22Rv1 (cell line): ENCODE results near the gene SLC20A1.

Source experiments
- H3K27ac ChIP-seq: fragments of 450-650 bp; 2 replicates; pipeline ENCODE4 v1.5.1; 2017
- ZFX ChIP-seq: fragments of 450-650 bp; IDR thresholded peaks from 2 replicates; pipeline ENCODE4 v1.6.1; 2017; ENCODE audit warnings: antibody characterized with exemption, borderline replicate concordance
- TF ChIP-seq, protein P1 (sequence below): fragments of 450-650 bp; IDR thresholded peaks from 2 replicates; pipeline ENCODE4 v1.5.1; 2017; ENCODE audit warnings: mild to moderate bottlenecking

The SLC20A1 gene

DNA sequence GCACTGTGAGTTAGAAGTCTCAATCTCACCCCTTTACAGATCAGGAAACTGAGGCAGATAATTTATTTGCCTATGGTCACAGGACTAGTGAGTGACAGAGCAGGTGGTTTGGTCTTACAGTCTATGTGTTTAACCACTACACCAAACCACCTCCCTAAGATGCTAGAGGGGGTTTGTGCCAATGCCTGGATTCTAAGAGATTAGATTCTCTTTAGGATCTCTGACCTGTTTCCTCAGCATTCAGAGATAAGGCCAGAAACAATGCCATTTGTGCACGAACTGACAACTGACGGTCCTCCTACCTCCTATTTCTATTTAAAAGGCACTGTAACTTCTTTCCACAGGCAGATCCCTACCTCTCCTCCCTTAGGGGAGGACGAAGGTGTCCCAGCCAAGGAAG lies 2.3 kb upstream of the SLC20A1 start:
- no peak for TF ChIP-seq ZFX
- TF ChIP-seq, protein P1, sequence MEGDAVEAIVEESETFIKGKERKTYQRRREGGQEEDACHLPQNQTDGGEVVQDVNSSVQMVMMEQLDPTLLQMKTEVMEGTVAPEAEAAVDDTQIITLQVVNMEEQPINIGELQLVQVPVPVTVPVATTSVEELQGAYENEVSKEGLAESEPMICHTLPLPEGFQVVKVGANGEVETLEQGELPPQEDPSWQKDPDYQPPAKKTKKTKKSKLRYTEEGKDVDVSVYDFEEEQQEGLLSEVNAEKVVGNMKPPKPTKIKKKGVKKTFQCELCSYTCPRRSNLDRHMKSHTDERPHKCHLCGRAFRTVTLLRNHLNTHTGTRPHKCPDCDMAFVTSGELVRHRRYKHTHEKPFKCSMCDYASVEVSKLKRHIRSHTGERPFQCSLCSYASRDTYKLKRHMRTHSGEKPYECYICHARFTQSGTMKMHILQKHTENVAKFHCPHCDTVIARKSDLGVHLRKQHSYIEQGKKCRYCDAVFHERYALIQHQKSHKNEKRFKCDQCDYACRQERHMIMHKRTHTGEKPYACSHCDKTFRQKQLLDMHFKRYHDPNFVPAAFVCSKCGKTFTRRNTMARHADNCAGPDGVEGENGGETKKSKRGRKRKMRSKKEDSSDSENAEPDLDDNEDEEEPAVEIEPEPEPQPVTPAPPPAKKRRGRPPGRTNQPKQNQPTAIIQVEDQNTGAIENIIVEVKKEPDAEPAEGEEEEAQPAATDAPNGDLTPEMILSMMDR: no peak
- no peak overlapping the region for H3K27ac ChIP-seq

DNA sequence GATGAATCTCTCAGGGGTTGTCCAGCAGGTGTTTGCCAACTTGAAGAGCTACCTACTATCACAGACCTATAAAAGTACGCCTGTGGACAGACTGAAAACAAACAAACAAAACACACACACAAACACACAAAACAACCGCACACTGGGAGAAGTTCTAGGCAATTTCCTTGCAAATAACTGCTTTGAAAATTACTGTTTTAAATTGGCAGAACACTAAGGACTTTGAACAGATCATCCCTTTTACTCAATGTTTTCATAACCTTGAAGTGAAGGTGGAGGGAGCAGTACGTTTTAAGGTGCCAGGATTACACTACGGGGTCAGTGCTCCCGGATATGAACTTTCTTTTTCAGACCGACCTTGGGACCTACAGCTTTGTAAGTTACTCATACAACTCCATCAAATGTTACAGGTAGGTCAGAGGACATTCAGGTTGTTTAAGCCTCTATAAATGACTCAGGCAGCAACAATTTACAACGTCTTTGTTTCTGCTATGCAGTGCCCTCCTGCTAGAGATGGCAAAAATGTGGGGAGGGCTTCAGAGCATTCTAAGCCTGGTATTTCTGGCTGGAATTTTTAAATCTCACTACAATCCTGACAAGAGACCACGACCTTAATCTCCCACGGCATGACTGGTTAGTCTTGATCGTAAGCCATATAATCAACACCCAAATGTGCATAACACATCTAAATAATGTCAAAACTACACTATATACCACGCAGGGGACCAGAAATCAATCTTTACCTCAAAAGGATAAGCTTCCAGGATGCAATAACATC lies 1.4 kb upstream of the SLC20A1 start:
- no peak for TF ChIP-seq ZFX
- TF ChIP-seq, protein P1: no peak
- H3K27ac ChIP-seq: peak overlapping the region; percentile 94

DNA sequence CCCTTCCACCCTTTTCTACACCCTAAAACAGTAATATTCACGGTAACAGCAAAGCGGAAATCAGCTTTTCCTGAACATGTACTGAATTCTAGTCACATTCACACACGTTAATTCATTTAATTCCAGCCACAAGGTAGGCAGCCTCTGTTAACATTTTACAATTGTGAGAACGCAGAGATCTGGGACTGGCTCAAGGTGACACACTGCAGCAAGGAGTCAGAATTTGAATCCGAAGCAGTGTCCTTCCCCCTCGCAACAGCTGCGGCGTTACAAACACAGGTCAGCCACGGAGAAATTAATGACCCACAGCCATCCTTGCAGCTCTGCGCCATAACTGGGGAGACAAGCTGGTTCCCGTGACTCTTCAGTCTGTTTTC lies 818 bp upstream of the SLC20A1 start:
- TF ChIP-seq, protein P1: no peak
- no peak for TF ChIP-seq ZFX
- peak overlapping the region; percentile 94 for H3K27ac ChIP-seq

DNA sequence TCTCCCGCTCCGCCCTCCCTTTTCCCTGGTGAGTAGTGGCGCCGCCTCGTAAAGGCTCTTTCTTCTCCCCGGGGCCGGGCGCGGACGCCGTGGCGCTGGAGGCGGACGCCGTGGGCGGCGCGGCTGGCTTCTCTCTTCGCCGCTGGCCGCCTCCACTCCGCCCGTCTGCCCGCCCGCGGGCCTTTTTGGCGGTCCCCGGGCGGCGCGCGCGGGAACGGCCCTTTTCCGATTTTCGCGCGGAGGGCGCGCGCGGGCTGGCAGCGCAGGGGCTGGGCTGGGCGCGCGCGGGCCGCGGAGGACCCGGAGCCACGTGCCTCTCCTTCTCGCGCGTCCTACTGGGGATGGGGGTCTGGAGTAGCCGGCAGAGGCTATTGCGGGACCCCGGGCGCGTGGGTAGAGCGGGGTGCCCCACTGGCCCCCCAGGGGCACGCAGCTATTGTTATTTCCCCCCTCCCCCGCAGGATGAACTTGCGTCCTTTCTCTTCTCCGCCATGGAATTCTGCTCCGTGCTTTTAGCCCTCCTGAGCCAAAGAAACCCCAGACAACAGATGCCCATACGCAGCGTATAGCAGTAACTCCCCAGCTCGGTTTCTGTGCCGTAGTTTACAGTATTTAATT lies 472 bp downstream of the SLC20A1 start:
- TF ChIP-seq ZFX: no peak
- TF ChIP-seq, protein P1: 0 out of 2 replicates have a peak, but pooled peaks have one; percentile 9
- peak overlapping the region; percentile 94 for H3K27ac ChIP-seq

DNA sequence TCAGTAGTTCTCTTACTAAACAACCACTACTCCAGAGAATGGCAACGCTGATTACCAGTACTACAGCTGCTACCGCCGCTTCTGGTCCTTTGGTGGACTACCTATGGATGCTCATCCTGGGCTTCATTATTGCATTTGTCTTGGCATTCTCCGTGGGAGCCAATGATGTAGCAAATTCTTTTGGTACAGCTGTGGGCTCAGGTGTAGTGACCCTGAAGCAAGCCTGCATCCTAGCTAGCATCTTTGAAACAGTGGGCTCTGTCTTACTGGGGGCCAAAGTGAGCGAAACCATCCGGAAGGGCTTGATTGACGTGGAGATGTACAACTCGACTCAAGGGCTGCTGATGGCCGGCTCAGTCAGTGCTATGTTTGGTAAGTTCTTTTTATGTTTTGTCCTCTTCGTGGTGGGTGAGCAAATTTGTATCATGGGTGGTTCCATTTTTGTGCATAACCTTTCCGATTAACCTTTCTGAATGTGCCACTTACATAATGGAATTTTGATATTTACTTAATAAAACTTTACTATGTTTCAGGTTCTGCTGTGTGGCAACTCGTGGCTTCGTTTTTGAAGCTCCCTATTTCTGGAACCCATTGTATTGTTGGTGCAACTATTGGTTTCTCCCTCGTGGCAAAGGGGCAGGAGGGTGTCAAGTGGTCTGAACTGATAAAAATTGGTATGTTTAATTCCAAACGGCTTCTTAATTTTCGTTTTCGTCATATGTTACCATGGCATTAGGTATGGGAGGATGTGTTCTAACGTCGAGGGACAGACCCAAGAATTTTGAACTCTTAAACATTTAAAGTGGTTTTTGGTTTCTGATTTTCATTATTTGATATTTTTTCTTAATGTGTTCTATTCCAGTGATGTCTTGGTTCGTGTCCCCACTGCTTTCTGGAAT lies 1.3 kb downstream of the SLC20A1 start:
- TF ChIP-seq ZFX: no peak
- TF ChIP-seq, protein P1: no peak
- peak overlapping the region; percentile 94 for H3K27ac ChIP-seq

DNA sequence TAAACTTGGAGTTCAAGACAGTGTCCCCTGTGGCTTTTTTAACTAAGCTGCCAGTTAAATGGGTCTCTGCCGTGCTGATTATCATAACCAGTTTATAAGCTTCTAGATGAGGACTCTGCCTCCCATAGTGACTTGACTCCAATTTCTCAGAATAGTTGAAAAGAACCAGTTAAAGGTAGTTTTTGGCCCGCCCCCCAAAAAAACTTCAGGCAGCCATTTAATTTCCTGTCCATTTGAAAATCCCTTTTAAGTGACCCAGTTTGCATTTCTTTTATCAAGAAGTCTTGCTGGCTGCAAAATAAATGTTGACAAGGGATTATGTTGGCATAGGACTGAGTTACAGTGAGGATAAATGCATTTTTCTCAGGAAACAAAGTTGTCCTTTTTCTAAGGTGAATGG lies 2.3 kb downstream of the SLC20A1 start:
- H3K27ac ChIP-seq: no peak overlapping the region
- TF ChIP-seq, protein P1: no peak
- TF ChIP-seq ZFX: no peak
